ENCODE measurements around the gene PLB1.
A peak's percentile ranks its signal among the peaks of the same experiment; 100 is the strongest.
"Not testable (repeated sequence)": the region's sequence is repeated elsewhere in the genome, so short reads cannot be mapped to it uniquely, and the experiment has no call there.

PLB1 gene

DNA sequence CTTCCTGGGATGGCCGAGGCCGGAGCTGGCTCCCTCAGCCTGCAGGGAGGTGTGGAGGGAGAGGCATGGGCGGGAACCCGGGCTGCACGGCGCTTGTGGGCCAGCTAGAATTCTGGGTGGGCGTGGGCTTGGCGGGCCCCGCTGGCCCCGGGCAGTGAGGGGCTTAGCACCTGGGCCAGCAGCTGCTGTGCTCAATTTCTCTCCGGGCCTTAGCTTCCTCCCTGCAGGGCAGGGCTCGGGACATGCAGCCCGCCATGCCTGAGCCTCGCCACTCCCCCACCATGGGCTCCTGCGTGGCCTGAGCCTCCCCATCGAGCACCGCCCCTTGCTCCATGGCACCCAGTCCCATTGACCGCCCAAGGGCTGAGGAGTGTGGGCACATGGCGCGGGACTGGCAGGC is 23.2 kb upstream of the PLB1 start:
- H3K9me3 Mint-ChIP-seq: peaks cover 12% of the 10 kb centered on the region
- H3K4me3 Mint-ChIP-seq; H3K27ac Mint-ChIP-seq; H3K27me3 Mint-ChIP-seq; H3K36me3 Mint-ChIP-seq (ENCODE audit: low read depth); intact Hi-C loops (cut with micrococcal nuclease): not testable (repeated sequence)
- H3K4me1 Mint-ChIP-seq (ENCODE audit: low read depth): peaks cover 56% of the 10 kb centered on the region

DNA sequence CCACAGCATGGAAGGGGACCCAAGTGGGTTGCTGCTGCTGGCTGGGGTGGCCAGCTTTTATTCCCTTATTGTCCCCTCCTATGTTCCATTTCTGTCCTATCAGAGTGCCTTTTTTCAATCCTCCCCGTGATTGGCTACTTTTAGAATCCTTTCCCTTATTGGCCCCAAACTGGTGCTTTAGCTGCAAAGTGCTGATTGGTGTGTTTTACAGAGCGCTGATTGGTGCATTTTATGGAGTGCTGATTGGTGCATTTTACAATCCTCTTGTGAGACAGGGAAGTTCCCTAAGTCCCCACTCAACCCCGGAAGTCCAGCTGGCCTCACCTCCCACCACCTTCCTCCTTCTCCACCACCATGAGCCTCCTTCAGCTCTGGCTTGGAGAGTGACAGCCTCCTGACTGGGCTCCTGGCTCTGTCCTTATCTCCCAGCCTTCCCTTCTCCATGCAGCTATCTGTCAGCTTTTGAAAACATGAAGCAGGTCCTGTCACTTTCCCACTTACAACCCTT is 20.7 kb upstream of the PLB1 start:
- Mint-ChIP-seq H3K36me3 (ENCODE audit: low read depth) (no peaks in the 10 kb centered on the region), H3K27ac (peak overlapping the region; percentile 26), H3K27me3 (no peaks in the 10 kb centered on the region), H3K4me1 (ENCODE audit: low read depth) (peaks cover 33% of the 10 kb centered on the region), H3K9me3 (peaks cover 15% of the 10 kb centered on the region), H3K4me3 (no peak overlapping the region)
- intact Hi-C loops (cut with micrococcal nuclease): no loop called here

DNA sequence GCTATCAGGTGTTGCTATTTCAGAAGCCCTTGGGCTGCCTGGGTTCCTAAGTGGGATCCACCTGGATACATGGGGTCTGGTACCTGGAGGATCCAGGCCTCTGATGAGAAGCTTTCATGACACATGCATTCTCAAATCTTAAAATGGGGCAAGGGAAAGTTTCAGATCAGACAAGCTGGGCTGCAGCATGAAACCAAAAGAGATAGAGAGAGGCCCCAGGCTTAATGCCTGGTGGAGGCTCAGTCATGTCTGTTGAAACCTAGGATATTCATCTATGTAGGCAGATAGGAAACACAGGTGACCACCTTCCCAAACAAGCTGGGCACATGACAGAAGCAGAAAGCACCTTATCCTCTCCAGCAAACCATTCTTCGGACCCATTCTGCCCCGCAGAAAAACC is 18.8 kb upstream of the PLB1 start:
- Mint-ChIP-seq H3K36me3 (ENCODE audit: low read depth) (no peaks in the 10 kb centered on the region), H3K4me3 (no peak overlapping the region)

DNA sequence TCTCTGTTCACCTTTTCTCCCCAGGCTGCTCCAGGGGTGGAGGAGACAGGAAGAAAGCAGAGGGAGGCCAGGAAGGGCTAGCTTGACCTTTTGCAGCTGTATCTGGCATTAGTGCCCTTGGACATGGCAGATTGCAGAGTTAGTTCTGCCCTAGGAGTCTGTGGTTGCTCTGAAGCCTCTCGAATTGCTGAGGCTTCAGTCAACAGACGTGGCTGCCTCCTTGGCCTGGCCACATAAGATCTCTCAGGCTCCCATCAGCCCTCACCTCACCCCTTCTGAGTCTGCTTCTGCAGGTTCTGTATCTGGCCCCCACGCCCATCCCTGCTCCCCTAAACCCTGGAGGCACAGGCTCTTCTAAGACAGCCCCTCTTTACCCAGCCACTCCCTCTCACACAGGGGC is 18.2 kb upstream of the PLB1 start:
- H3K9me3 Mint-ChIP-seq: peaks cover 21% of the 10 kb centered on the region
- no peaks in the 10 kb centered on the region for H3K27me3 Mint-ChIP-seq
- H3K4me3 Mint-ChIP-seq: no peak overlapping the region
- peaks cover 13% of the 10 kb centered on the region for H3K4me1 Mint-ChIP-seq (ENCODE audit: low read depth)
- H3K36me3 Mint-ChIP-seq (ENCODE audit: low read depth): no peaks in the 10 kb centered on the region
- no peak overlapping the region for H3K27ac Mint-ChIP-seq
- intact Hi-C loops (cut with micrococcal nuclease): no loop called here

More for the DNA sequence above, 18.8 kb upstream of the PLB1 start:
- Mint-ChIP-seq H3K27ac (no peak overlapping the region), H3K9me3 (peaks cover 21% of the 10 kb centered on the region), H3K4me1 (ENCODE audit: low read depth) (peaks cover 14% of the 10 kb centered on the region), H3K27me3 (no peaks in the 10 kb centered on the region)
- intact Hi-C loops (cut with micrococcal nuclease): no loop called here

DNA sequence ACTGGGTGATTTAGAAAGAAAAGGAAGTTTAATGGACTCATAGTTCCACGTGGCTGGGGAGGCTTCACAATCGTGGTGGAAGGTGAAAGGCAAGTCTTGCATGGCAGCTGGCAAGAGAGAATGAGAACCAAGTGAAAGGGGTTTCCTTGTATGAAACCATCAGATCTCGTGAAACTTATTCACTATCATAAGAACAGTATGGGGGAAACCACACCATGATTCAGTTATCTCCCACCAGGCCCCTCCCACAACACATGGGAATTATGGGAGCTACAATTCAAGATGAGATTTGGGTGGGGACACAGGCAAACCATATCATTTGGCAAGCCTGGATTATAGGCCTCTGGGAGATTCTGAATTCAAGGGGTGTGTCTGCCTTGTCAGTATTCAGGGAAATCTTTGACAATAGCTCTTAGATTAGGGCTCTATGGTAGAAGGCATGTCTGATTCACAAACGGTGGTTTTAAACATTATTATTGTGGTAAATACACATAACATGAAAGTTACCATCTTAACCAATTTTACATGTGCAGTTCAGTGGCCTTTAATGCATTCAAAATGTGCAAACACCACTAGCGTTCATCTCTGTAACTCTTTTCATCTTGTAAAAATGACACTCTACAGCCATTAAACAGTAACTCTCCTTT is 15.3 kb upstream of the PLB1 start:
- Mint-ChIP-seq H3K4me1 (ENCODE audit: low read depth) (peaks cover under 1% of the 10 kb centered on the region), H3K4me3 (no peak overlapping the region), H3K36me3 (ENCODE audit: low read depth) (no peaks in the 10 kb centered on the region), H3K27me3 (no peaks in the 10 kb centered on the region), H3K9me3 (peaks cover 9% of the 10 kb centered on the region), H3K27ac (no peak overlapping the region)
- intact Hi-C loops (cut with micrococcal nuclease): no loop called here

DNA sequence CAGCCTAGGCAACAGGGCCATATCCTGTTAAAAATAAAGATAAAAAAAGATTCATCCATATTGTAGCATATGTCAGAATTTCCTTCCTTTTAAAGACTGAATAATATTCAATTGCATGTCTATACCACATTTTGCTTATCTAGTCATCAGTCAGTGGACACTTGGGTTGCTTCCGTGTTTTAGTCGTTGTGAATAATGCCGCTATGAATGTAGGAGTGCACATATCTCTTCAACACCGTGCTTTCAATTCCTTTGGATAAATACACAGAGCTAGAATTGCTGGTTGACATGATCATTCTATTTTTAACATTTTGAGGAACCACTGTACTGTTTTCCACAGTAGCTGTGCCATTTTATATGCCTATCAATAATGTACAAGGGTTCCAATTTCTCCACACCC is 14.0 kb upstream of the PLB1 start:
- Mint-ChIP-seq H3K27ac (no peak overlapping the region), H3K9me3 (peaks cover 8% of the 10 kb centered on the region), H3K27me3 (no peaks in the 10 kb centered on the region), H3K36me3 (ENCODE audit: low read depth) (no peaks in the 10 kb centered on the region), H3K4me1 (ENCODE audit: low read depth) (no peaks in the 10 kb centered on the region), H3K4me3 (no peak overlapping the region)
- intact Hi-C loops (cut with micrococcal nuclease): no loop called here

DNA sequence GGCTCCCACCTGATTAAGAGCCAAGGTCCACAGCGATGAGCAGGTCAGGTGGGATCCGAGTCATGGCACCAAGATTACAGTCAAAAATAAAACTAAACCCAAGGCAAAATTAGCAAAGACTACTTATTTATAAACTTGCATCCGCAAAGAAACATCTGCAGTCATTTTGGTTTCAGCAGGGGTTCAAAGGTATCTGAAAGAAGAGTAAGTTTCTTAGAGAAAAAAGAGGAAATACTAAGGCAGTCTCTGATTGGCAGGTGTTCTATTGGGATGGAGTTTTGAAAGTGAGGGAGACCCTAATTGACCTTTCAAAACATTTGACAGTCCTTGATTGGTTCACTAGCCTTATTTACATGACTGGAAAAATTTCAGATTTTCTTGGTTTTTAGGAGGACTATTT is 11.0 kb upstream of the PLB1 start:
- Mint-ChIP-seq H3K9me3 (peaks cover 8% of the 10 kb centered on the region), H3K27ac (no peak overlapping the region), H3K36me3 (ENCODE audit: low read depth) (no peaks in the 10 kb centered on the region), H3K27me3 (no peaks in the 10 kb centered on the region), H3K4me1 (ENCODE audit: low read depth) (no peaks in the 10 kb centered on the region), H3K4me3 (no peak overlapping the region)
- intact Hi-C loops (cut with micrococcal nuclease): no loop called here

DNA sequence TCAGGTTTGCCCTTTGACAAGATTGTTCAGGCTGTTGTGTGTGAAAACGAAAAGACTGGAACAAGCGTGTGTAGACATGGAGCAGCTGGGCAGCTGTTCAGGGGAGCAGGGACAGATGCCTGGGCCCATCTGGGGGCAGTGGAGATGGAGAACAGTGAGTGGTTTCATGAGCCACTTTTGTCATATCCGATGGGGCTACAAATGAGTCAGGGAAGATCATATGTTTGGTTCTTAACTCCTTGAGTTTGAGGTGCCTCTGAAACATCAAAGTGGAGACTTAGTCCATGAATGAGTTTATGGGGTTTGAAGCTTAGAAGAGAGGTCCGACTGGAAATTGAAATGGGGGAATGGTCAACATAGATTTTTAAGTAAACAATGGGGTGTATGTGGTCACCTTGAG is 9.3 kb upstream of the PLB1 start:
- intact Hi-C loops (cut with micrococcal nuclease): no loop called here
- H3K4me1 Mint-ChIP-seq (ENCODE audit: low read depth): peaks cover 14% of the 10 kb centered on the region
- no peaks in the 10 kb centered on the region for H3K9me3 Mint-ChIP-seq
- H3K27me3 Mint-ChIP-seq: no peaks in the 10 kb centered on the region
- no peak overlapping the region for H3K4me3 Mint-ChIP-seq
- no peaks in the 10 kb centered on the region for H3K36me3 Mint-ChIP-seq (ENCODE audit: low read depth)
- no peak overlapping the region for H3K27ac Mint-ChIP-seq

DNA sequence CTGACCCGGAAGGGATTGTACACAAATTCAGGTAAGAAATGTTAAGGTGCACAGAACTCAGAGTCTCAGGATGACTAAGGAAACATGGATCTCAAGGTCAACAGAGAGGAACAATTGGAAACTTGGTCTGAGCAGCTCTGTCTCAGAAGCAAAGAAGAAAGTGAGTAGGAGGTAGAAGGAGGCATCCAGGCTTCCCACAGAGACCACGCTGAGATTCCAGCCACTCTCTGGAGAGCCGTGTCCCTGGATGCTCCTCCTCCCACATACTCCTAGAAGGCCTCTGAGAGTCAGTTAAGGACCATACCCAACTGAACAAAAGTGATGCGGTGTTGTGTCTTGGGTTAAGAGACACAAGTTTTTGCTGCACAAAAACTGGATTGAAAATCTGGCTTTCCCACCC is 8.6 kb upstream of the PLB1 start:
- no peak overlapping the region for H3K27ac Mint-ChIP-seq
- intact Hi-C loops (cut with micrococcal nuclease): no loop called here
- no peaks in the 10 kb centered on the region for H3K36me3 Mint-ChIP-seq (ENCODE audit: low read depth)

DNA sequence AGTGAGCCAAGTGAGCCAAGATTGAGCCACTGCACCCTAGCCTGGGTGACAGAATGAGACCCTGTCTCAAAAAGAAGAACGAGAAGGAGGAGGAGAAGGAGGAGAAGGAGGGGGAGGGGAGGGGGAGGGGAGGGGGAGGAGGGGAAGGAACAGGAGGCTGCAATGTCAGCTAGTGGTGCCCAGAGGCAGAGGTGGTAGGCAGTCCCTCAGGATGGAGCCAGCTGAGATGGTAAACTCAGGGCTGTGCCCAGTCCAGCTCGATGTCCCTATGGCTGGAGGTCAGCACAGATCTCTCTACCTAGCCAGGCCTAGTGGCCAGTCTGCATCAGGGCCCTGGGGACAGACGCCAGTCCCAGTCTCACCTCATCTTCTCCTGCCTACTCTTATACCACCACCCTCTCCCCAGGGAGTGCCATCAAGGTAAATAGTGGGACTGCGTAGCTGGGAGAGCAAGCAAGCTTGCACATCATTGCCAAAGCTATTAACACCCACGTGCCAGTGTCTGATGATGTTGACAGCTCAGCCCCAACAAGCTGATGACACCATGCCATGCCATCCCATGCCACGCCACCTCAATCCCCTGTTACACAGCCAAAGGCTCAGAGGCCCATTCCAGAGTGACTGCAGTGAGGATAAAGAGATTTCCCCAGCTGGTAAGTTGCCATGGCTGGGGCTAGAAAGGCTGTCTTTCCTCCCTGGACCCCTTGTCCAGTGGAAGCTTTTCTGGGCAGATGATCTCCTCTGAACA is 7.6 kb upstream of the PLB1 start:
- no peaks in the 10 kb centered on the region for H3K27me3 Mint-ChIP-seq
- no peaks in the 10 kb centered on the region for H3K9me3 Mint-ChIP-seq
- H3K4me3 Mint-ChIP-seq: no peak overlapping the region
- intact Hi-C loops (cut with micrococcal nuclease): no loop called here
- no peak overlapping the region for H3K27ac Mint-ChIP-seq
- H3K4me1 Mint-ChIP-seq (ENCODE audit: low read depth): peaks cover 14% of the 10 kb centered on the region
- H3K36me3 Mint-ChIP-seq (ENCODE audit: low read depth): no peaks in the 10 kb centered on the region

More for the DNA sequence above, 8.6 kb upstream of the PLB1 start:
- Mint-ChIP-seq H3K27me3 (no peaks in the 10 kb centered on the region), H3K4me3 (no peak overlapping the region), H3K4me1 (ENCODE audit: low read depth) (peaks cover 14% of the 10 kb centered on the region), H3K9me3 (no peaks in the 10 kb centered on the region)

DNA sequence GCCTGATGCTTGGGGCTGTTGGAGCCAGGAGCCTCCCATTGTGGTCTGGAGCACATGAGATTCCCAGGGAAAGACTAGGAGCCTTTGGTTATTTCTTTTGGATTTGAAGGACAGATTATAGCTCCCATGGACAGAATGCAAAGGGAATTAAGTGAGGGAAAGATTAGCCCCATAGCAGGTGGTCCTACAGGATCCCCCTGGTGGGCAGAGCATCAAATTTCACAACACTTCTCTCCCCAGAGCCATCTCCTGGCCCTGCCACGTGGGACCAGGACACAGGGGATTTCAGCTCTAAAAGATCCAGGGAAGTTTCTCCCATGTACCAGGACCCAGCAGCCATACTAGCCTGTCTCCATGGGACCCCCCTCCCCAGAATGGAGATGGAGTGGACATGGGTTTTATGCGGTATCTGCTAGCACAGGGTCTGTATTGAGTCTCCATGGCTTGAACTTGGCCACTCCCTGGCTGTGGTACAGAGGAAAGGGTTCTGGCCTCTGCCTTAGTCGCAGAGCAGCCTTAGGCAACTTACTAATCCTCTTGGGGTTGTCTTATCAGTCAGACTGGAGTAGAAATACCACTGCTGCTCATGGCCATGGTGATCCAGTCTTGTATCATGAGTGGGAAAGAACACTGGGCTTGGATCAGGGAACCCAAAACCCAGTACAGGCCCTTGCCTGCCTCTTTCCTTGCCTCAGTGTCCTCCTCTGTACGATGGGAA is 6.8 kb upstream of the PLB1 start:
- no peaks in the 10 kb centered on the region for H3K9me3 Mint-ChIP-seq
- H3K36me3 Mint-ChIP-seq (ENCODE audit: low read depth): no peaks in the 10 kb centered on the region
- H3K27me3 Mint-ChIP-seq: no peaks in the 10 kb centered on the region
- no peak overlapping the region for H3K27ac Mint-ChIP-seq
- peaks cover 14% of the 10 kb centered on the region for H3K4me1 Mint-ChIP-seq (ENCODE audit: low read depth)
- H3K4me3 Mint-ChIP-seq: no peak overlapping the region
- intact Hi-C loops (cut with micrococcal nuclease): no loop called here

DNA sequence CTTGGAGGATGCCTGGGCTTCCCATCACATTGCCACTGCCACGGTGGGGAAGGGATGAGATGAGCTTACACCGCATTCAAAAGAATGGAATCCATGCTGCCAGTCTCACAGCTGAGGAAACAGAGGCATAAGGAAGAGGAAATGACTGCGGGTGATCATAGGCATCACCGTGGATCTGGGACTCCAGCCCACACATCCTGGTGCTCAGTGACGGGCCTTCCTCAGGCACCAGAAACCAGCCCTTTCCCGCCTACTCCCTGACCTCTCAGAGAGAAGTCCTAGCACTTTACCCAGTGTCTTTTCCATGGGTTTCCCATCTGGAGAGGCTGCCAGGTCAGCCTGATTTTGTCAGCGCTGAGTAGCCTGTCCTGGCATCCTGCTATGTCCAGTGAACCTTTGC is 5.3 kb upstream of the PLB1 start:
- intact Hi-C loops (cut with micrococcal nuclease): no loop called here
- Mint-ChIP-seq H3K4me1 (ENCODE audit: low read depth) (peaks cover 14% of the 10 kb centered on the region), H3K9me3 (no peaks in the 10 kb centered on the region), H3K36me3 (ENCODE audit: low read depth) (no peaks in the 10 kb centered on the region), H3K4me3 (no peak overlapping the region), H3K27ac (no peak overlapping the region), H3K27me3 (no peaks in the 10 kb centered on the region)

DNA sequence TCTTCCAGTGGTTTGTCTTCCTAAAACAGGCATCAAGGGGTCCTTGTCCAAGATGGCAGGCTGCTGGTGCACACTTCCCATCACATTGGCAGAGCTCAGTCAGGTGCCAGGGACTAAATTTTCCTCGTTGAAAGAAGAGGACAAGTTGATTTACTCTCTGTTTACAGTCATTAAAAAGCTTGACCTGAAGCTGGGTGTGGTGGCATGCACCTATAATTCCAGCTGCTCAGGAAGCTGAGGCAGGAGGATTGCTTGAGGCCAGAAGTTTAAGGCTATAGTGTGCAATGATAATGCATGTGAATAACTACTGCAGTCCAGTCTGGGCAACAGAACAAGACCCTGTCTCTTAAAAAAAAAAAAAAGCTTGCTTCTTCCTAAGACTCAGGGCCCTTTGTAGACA is 3.6 kb upstream of the PLB1 start:
- Mint-ChIP-seq H3K4me1 (ENCODE audit: low read depth) (peaks cover 14% of the 10 kb centered on the region), H3K4me3 (no peak overlapping the region), H3K36me3 (ENCODE audit: low read depth) (no peaks in the 10 kb centered on the region), H3K27me3 (peaks cover 3% of the 10 kb centered on the region), H3K9me3 (no peaks in the 10 kb centered on the region), H3K27ac (no peak overlapping the region)
- intact Hi-C loops (cut with micrococcal nuclease): no loop called here

DNA sequence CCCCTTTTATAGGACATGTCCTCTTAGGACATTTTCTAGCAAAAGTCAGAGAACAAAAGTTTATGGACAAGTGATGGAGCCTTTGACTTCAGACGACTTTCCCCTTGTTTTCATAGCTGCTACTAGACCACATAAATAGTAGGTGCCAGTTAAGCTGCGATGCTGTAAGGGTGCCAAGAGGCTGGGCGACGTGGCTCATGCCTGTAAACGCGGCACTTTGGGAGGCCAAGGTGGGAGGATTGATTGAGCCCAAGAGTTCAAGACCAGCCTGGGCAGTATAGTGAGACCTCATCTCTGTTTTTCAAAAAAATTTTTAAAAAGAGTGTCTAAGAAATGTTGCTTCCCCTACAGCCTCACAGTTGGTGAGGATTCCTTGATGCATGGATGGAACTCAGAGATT is 2.2 kb upstream of the PLB1 start:
- H3K36me3 Mint-ChIP-seq (ENCODE audit: low read depth): no peaks in the 10 kb centered on the region
- peaks cover 14% of the 10 kb centered on the region for H3K4me1 Mint-ChIP-seq (ENCODE audit: low read depth)
- no peak overlapping the region for H3K27ac Mint-ChIP-seq
- no peak overlapping the region for H3K4me3 Mint-ChIP-seq
- H3K27me3 Mint-ChIP-seq: peaks cover 3% of the 10 kb centered on the region
- H3K9me3 Mint-ChIP-seq: no peaks in the 10 kb centered on the region
- intact Hi-C loops (cut with micrococcal nuclease): no loop called here

All from dendritic cell treated with granulocyte-macrophage colony-stimulating factor and Interleukin-4, amounts not matched to agents 40 ng/mL and 50 ng/mL, for 4 days (primary cell).